HTR-8/SVneo (cell line): ENCODE measurements around the gene OR51F2.
"Not testable (repeated sequence)": the region's sequence is repeated elsewhere in the genome, so short reads cannot be mapped to it uniquely, and the experiment has no call there.

Source experiments
- DNase-seq: peaks from one replicate; pipeline ENCODE4 v3.0.0; 2011; ENCODE audit warnings: low spot score, mixed read lengths; ENCODE audit not compliant: insufficient read length
- FAIRE-seq: peaks from 2 replicates; lab custom pipeline; 2011; peaks lifted over from hg19 to GRCh38; lab: Jason Lieb, UNC

The OR51F2 gene, protein sequence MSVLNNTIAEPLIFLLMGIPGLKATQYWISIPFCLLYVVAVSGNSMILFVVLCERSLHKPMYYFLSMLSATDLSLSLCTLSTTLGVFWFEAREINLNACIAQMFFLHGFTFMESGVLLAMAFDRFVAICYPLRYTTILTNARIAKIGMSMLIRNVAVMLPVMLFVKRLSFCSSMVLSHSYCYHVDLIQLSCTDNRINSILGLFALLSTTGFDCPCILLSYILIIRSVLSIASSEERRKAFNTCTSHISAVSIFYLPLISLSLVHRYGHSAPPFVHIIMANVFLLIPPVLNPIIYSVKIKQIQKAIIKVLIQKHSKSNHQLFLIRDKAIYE

DNA sequence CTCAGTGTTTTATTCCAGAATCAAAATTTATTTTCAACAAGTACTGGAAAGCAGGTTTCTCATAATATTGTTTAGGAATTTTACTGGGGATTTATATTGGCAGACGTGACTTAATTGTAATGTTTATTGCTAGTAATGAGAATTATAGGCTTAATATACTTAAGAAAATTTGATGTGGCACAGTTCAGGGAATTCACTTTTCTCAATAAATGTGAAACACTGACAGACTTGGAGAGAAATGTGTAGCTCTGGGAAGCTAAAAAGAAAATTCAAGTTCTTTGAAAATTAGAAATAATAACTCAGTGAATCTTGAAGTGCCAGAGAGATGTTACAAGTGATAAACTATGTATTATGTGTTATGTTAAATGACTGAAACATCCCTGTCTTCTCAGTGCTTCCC is at the start of gene OR51F2:
OR51F2 (plus strand) TSS at position 301 of the 400 bp plus-strand sequence. CDS start 101 bp downstream, outside the sequence.
- FAIRE-seq, result no peak
- DNase-seq, result no peak

DNA sequence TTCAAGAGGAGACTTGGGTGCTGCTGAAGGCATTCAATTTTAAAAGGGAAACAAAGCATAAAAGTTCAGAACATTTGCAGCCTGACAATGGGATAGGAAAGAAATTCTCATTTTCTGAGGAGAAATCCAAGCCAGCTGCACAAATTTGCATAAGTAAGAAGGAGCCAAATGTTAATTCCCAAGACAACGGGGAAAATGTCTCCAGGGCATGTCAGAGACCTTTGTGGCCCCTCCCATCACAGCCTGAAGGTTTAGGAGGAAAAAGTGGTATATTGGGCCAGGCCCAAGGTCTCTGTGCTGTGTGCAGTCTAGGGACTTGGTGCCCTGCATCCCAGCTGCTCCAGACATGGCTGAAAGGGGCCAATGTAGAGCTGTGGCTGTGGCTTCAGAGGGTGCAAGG is 38.7 kb upstream of the OR51F2 start:
- DNase-seq, result no peak
- FAIRE-seq, result no peak

DNA sequence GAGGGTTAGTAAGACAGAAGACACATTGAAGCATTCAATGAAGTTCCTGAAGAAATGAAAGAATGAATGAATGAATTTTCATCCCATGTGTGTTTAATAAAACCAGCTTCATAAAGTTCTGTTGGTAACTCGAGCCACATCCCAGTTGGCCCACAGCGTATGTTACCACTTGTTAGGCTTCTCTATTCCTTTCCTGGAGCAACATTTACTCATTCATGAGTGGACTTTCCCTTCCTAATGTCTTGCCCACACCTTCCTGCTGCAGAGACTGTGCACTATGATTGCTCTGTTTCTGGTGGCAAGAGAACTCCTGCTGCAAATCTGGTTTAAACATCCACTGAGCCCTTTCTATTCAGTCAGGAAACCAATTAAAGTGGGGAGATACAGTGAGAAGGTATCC is 23.9 kb upstream of the OR51F2 start:
- FAIRE-seq, result no peak

DNA sequence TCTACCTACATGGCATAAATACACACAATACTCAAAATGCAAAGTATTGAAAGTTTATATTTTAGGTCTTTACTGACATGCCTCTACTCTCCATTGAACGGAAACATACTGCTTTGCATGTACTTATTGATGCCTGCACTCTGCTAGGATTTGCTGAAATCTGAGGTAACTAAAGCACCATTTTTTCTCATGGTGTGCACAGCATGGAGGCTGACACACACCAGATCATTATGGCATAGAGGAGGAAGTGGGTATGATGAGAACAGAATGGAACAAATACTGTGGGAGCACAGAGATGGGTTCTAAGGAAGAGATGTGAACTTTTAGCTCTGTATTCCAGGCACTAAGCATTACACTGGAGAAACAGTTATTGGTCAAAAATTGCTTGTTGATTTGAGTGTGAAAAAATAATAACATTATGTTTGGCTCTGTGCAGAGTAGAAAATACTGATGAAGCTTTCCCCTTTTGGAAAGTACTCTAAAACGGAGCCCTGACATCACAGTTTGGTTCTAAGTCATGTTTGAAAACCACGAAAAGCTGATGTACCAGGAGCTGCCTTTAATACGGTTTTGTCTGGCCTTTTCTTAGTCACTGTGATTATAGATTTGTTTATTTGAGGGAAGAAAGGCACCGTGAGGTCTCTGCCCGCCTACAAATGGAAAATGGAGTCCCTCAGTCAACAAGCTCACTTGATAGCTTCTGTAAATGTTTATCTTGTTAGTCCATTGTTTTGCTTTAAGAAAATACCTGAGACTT is 22.5 kb upstream of the OR51F2 start:
- FAIRE-seq, result no peak
- DNase-seq, result no peak

More for the DNA sequence above, 23.9 kb upstream of the OR51F2 start:
- no peak for DNase-seq

DNA sequence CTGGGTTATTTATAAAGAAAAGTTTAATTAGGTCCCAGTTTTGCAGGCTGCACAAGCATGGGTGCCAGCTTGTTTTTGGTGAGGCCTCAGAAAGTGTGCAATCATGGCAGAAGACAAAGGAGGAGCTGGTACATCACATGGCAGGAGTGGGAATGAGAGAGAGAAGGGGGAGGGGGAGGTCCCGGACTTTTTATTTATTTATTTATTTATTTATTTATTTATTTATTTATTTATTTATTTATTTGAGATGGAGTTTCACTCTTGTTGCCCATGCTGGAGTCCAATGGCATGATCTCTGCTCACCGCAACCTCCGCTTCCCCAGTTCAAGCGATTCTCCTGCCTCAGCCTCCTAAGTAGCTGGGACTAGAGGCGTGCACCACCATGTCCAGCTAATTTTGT is 19.8 kb upstream of the OR51F2 start:
- FAIRE-seq, DNase-seq: not testable (repeated sequence)

DNA sequence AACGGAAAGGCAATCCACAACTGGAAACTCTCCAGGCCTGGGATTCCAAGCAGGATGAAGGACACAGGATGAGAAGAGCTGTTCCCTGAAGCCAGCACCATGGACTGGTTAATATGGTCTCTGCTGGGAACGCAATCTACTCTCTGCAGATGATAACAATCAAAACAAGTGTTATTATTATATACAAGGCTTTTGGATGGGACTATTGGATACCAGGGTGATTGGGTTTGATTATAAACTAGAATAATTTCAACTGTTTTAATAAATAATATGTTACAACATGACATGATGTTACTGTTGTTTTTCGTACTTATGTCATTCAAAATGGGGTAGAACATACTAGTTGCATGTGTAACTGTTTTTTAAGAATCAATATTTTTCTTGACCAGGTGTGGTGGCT is 16.8 kb upstream of the OR51F2 start, which contains the start of gene OR52R1:
OR52R1 (minus strand) TSS at position 101 of the 400 bp plus-strand sequence; CDS start at position 101, 0 bp downstream.
- DNase-seq, result no peak
- no peak for FAIRE-seq

DNA sequence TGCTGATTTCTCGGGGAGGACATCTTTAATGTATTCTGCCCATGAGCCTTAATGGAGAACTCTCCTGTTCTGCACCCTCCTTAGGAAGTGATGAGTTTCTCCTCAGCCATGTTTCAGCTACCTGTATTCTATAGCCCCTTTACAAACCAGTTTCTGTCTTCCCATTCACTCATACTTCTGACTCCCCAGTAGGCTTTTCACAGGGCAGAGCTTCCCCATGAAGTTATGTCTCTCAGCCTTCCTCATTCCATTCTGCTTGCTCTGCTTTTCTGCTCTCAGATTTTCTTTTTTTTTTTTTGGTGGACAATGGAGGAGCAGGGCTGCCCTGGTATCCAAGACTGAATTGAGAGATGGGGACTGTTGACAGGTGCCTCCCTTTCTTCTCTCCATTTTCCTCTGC is 12.6 kb upstream of the OR51F2 start:
- FAIRE-seq, result no peak
- no peak for DNase-seq

DNA sequence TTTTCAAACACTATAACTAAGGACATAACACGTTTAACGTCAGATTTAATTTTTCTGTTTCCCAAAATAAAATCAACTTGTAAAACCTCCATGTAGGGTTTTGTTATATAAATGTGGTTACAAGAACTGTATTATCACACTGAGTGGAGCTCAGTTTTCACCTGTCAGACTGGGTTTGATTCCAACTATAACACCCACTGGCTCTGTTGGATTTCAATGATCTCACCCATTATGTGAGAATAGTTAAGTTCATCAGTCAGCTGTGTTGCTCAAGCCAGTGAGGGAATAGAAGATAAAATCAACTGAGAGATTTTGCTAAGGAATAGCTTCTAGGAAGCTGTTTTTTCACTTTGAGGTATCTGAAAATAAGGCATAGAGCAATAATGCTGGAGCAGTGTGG is 11.9 kb upstream of the OR51F2 start:
- FAIRE-seq (no peak), DNase-seq (no peak)

DNA sequence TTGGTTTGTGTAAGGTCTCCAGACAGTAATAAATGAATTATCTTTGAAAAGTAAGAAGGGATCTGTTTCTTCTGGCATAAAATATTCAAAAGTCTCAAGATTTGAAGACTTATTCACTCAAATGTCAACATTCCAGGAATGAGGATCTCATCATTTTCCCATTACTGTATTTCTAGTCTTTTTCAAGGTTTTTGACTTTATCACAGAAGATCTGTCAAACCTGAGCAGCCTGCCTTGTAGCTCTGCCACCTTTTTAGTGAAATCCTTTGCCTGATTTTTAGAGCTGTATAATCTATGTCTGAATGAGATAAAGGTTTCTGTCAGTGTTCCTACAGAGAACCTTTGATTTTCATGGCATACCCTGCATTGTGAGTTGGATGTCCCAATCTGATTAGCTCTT is 4.0 kb downstream of the OR51F2 start:
- DNase-seq (no peak), FAIRE-seq (no peak)

DNA sequence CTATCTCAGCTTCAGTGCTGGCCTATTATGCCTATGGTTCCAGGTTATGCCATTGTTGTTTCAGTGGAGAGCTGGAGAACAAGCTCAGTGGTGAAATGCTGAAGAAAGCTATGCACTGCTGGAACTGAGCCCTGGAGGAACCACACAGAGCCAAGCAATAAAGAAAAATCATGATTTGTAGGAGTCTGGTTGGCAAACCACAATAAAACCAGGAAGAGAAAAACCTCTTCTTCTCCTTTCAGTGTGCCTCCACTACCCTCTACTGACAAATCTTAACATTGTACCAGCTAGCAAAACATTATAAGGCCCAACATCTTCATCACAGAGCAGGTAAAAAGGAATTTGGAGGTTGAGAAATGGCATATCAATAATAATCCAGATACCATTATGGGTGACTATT is 5.3 kb downstream of the OR51F2 start:
- FAIRE-seq, result no peak

GRCh38 chr11:4830346-4830745 is 9.2 kb downstream of the OR51F2 start:
- DNase-seq, result no peak
- no peak for FAIRE-seq

More for the DNA sequence above, 5.3 kb downstream of the OR51F2 start:
- DNase-seq, result no peak

DNA sequence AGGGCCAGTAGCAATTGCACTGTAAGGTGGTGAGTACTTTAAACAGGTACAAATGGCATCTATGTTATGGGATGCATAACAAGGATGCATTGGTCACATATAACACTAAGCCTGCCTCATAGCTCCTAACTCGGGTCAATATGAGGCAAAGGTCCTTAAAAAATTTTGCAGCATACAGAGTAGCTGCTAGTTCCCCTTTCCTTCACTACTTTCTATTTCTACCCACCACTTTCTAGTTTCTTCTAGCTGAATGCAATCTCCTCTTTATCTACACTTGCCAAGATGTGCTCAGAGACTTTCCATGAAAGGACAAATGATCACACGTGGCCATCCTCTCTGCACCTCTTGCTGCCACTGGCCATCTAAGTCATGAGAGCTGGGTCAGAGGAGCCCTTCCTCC is 9.8 kb downstream of the OR51F2 start:
- DNase-seq (no peak), FAIRE-seq (no peak)

- DNase-seq (no peak), FAIRE-seq (no peak)
Measured at GRCh38 chr11:4839851-4840549, 18.9 kb downstream of the OR51F2 start.

GRCh38 chr11:4848908-4849532 is 27.9 kb downstream of the OR51F2 start, which contains the start of gene OR51S1:
TSS of gene OR51S1 (minus strand) at chr11:4849208. CDS start at chr11:4849208, 0 bp downstream.
- DNase-seq, result no peak
- no peak for FAIRE-seq

GRCh38 chr11:4851033-4851432 is 29.9 kb downstream of the OR51F2 start:
- FAIRE-seq (no peak), DNase-seq (no peak)

GRCh38 chr11:4854286-4854685 is 33.2 kb downstream of the OR51F2 start:
- DNase-seq, FAIRE-seq: not testable (repeated sequence)

GRCh38 chr11:4862447-4863236 is 41.5 kb downstream of the OR51F2 start:
- DNase-seq (no peak), FAIRE-seq (no peak)

GRCh38 chr11:4863876-4864275 is 42.8 kb downstream of the OR51F2 start:
- no peak for DNase-seq
- FAIRE-seq, result no peak

DNA sequence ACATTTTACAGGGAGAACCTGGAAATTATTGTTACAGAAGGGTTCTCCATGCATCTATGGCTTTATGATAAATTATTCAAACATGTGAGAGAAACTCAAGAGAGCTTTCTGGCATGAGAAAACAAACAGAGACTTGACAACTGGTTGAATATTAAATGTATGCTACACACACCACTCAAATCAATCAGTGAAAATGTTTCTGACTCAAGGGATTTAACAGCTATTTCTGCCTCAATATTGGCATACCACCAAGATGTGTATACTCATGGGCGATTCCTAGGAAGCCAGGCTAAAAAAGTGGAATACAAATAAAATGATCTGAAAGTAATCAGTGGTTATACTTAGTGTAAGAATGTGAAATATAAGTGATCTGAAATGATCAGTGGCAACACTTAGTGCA is 44.7 kb downstream of the OR51F2 start:
- FAIRE-seq, result no peak
- no peak for DNase-seq
